ENCODE data around the gene MIEN1. TPM values are rescaled to one million over a fixed set of nuclear protein-coding genes. Genes with fewer than 3 reads are reported as not detected.

Gene MIEN1
- total and polyA plus RNA-seq, 2 of the 13 experiments (the other 11 are each of a cell fraction or from before 2014, with no cell fraction given), result 40.6 to 56.6 TPM

DNA sequence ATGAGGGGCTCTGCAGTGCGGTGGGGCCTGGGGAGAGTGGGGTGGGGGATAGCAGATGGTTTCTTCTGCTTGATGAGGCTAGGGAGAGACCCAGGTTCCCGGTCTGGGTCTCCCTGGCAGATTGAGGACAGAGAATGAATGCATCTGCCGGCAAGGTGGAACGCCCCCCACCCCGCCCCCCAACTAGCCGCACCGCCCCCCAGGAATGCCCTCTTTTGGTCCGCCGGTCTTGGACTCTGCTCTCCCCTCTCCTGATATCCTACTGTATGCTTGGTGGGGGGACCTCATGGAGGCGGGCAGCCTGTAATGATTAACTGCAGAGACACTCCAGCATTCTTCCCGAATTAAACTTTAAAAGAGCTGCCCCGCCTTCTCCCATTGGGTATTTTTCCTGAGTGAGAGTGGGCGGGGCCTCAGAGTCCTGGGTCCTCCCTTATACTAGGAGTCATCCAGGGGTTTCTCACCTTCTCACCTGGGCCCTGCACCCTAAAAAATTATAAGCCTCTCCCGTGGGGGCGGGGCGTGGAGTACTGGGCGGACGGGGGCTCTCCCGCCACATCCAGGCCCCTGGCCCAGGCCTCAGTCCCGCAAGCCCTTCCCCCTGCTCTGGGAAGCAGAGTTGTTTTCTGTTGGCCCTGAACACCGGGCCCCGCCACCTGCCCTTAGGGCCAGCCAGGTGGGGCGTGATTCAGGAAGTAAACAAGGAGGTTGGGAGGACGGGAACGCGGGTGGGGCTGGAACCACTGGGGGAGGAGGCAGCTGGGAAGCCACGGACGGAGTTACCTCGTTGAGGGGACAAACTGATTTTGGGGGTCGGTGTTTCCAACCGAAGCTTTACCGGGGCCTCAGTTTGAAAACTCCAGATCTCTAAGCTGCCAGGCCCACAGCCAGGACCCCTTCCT lies 8.9 kb upstream of the MIEN1 start (continued):
- TF ChIP-seq FOXA1 (IDR thresholded peaks at IDR 0.05) (no peak), FOXA1 (CRISPR knock-in tag; IDR thresholded peaks at IDR 0.05) (peak; percentile 96), CHCHD3 (CRISPR knock-in tag; IDR thresholded peaks at IDR 0.05) (0 out of 2 replicates have a peak, but pooled peaks have one; percentile 6), SMAD1 (CRISPR knock-in tag; IDR thresholded peaks at IDR 0.05; ENCODE audit: borderline replicate concordance, low read depth) (no peak), BCL6 (CRISPR knock-in tag; IDR thresholded peaks at IDR 0.05) (no peak; the same call in 1 of the 2 replicates), SP140L (CRISPR knock-in tag; IDR thresholded peaks at IDR 0.05; ENCODE audit: borderline replicate concordance) (no peak), FOXP1 (IDR thresholded peaks at IDR 0.05) (no peak), FOXP1 (CRISPR knock-in tag; IDR thresholded peaks at IDR 0.05) (peak; percentile 96), ZNF367 (CRISPR knock-in tag; IDR thresholded peaks at IDR 0.05; ENCODE audit: borderline replicate concordance) (no peak; the same call in 1 of the 2 replicates), MTF2 (CRISPR knock-in tag; IDR thresholded peaks at IDR 0.05; ENCODE audit: borderline replicate concordance) (no peak), ARNT2 (CRISPR knock-in tag; IDR thresholded peaks at IDR 0.05; ENCODE audit: low read depth) (peak; percentile 66; the same call in 1 of the 2 replicates), EEA1 (CRISPR knock-in tag; IDR thresholded peaks at IDR 0.05; ENCODE audit: borderline replicate concordance) (no peak), NCOR1 (IDR thresholded peaks at IDR 0.05; ENCODE audit: borderline replicate concordance, low read length) (peak; percentile 85), HOXD1 (CRISPR knock-in tag; IDR thresholded peaks at IDR 0.05) (peak; percentile 59; the same call in 1 of the 2 replicates), TAF1 (CRISPR knock-in tag; IDR thresholded peaks at IDR 0.05) (peak; percentile 72), TCF7L2 (IDR thresholded peaks at IDR 0.05; ENCODE audit: low read depth, low read length) (no peak), ELF1 (CRISPR knock-in tag; IDR thresholded peaks at IDR 0.05) (peak; percentile 89), ZSCAN22 (CRISPR knock-in tag; IDR thresholded peaks at IDR 0.05) (no peak), SP5 (CRISPR knock-in tag; IDR thresholded peaks at IDR 0.05; ENCODE audit: borderline replicate concordance, low read depth) (peak; percentile 89), ZNF260 (CRISPR knock-in tag; IDR thresholded peaks at IDR 0.05; ENCODE audit: borderline replicate concordance, low read depth) (no peak), ZNF101 (CRISPR knock-in tag; IDR thresholded peaks at IDR 0.05; ENCODE audit: borderline replicate concordance, low read depth) (no peak)
- TF ChIP-seq, protein P1, sequence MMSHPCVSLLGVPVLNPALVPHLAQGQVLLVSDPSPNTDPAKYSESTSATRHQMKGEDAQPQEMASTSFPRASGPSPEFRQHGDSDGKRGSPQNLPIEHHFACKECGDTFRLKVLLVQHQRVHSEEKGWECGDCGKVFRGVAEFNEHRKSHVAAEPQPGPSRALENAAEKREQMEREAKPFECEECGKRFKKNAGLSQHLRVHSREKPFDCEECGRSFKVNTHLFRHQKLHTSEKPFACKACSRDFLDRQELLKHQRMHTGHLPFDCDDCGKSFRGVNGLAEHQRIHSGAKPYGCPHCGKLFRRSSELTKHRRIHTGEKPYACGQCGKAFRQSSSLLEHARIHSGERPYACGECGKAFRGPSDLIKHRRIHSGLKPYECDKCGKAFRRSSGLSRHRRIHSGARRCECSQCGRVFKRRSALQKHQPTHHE (CRISPR knock-in tag; IDR thresholded peaks at IDR 0.05; ENCODE audit: borderline replicate concordance), result 0 out of 2 replicates have a peak, but pooled peaks have one; percentile 54
- TF ChIP-seq, protein P2, sequence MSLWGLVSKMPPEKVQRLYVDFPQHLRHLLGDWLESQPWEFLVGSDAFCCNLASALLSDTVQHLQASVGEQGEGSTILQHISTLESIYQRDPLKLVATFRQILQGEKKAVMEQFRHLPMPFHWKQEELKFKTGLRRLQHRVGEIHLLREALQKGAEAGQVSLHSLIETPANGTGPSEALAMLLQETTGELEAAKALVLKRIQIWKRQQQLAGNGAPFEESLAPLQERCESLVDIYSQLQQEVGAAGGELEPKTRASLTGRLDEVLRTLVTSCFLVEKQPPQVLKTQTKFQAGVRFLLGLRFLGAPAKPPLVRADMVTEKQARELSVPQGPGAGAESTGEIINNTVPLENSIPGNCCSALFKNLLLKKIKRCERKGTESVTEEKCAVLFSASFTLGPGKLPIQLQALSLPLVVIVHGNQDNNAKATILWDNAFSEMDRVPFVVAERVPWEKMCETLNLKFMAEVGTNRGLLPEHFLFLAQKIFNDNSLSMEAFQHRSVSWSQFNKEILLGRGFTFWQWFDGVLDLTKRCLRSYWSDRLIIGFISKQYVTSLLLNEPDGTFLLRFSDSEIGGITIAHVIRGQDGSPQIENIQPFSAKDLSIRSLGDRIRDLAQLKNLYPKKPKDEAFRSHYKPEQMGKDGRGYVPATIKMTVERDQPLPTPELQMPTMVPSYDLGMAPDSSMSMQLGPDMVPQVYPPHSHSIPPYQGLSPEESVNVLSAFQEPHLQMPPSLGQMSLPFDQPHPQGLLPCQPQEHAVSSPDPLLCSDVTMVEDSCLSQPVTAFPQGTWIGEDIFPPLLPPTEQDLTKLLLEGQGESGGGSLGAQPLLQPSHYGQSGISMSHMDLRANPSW (CRISPR knock-in tag; IDR thresholded peaks at IDR 0.05; ENCODE audit: borderline replicate concordance), result no peak
- TF ChIP-seq, protein P3, sequence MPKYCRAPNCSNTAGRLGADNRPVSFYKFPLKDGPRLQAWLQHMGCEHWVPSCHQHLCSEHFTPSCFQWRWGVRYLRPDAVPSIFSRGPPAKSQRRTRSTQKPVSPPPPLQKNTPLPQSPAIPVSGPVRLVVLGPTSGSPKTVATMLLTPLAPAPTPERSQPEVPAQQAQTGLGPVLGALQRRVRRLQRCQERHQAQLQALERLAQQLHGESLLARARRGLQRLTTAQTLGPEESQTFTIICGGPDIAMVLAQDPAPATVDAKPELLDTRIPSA (CRISPR knock-in tag; IDR thresholded peaks at IDR 0.05; ENCODE audit: borderline replicate concordance), result 0 out of 2 replicates have a peak, but pooled peaks have one; percentile 2
- TF ChIP-seq, protein P4, sequence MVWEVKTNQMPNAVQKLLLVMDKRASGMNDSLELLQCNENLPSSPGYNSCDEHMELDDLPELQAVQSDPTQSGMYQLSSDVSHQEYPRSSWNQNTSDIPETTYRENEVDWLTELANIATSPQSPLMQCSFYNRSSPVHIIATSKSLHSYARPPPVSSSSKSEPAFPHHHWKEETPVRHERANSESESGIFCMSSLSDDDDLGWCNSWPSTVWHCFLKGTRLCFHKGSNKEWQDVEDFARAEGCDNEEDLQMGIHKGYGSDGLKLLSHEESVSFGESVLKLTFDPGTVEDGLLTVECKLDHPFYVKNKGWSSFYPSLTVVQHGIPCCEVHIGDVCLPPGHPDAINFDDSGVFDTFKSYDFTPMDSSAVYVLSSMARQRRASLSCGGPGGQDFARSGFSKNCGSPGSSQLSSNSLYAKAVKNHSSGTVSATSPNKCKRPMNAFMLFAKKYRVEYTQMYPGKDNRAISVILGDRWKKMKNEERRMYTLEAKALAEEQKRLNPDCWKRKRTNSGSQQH (CRISPR knock-in tag; IDR thresholded peaks at IDR 0.05; ENCODE audit: low read depth), result peak; percentile 37; the same call in 1 of the 2 replicates

Data from HepG2 (cell line).